GM18870 (cell line): ENCODE data around the gene SH2D3A.
A peak's percentile ranks its signal among the peaks of the same experiment; 100 is the strongest.
"Not testable (repeated sequence)": the region's sequence is repeated elsewhere in the genome, so short reads cannot be mapped to it uniquely, and the experiment has no call there.

Experiments used
- ATAC-seq: cut with Tn5 transposase; IDR thresholded peaks from one replicate; pipeline ENCODE4 v1.9.1; 2021; ENCODE audit warnings: moderate library complexity; ENCODE audit not compliant: unreplicated experiment

SH2D3A gene

DNA sequence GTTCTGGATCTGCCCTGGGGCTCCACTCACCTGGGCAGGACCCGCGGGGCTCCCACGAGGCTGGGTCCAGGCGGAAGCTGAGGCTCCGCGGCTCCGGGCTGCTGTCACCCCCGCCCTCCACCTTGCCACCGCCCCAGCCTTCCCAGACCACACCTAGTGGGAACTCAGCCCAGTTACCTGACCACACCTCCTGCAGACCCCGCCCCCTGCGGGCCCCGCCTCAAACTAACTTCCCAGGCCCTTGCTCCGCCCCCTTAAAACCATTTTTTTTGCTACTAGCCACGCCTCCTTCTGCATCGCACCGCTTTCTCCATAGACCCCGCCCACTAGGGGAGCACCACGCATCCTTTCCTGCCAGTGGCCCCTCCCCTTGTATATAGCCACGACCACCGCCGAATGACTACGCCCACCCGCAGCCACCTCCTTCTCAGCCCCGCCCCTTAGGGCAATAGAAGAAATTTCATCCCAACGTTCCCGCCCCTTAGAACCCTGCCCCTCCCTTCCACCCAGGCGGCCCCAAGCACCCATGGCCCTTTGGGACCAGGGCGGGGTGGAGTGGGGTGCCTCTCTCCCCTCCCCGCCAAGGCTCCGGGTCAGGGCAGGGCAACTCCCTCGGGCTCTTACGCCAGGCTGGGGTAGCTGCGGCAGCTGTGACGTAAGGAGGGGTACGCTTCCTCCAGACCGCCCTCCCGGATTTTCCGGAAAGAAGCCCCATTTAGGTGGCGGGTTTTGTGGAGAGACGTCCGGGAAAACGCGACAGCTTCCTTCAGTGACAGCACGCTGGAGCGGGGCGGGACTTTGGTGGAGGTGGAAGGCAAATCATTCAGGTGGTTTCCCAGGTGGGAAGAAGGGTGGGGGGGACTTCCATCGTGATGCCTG is at the start of gene SH2D3A:
Gene SH2D3A, minus strand, starts transcription at position 79 of the 879 bp plus-strand sequence. CDS start 3,687 bp downstream, outside the sequence.
- ATAC-seq = peak; percentile 71

DNA sequence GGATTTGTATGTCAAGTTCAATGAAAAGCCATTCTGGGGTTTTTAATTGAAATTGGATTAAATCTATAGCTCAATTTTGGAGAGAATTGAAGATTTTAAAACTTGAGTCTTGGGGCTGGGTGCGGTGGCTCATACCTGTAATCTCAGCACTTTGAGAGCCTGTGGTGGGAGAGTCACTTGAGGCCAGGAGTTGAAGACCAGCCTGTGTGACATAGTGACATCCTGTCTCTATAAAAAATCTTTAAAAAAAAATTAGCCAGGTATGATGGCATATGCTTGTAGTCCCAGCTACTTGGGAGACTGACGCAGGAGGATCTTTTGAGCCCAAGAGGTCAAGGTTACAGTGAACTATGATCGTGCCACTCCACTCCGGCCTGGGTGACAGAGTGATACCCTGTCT is 46.4 kb upstream of the SH2D3A start:
- ATAC-seq = no peak

DNA sequence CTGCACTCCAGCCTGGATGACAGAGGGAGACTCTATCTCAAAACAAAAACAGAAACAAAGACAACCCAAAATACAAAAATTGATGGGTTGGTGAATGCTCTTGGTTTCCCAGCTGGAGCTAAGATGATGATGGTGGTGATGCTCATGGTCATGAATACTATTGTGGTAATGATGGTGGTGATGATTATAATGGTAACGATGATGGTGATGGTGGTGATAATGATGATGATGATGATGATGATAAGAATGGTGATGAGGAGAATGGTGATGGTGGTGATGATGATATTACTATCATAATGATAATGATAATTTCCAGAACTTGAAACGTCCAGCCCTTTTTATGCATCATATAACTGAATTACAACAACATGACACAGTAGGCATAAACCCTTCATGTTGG is 45.4 kb upstream of the SH2D3A start:
- ATAC-seq = no peak

DNA sequence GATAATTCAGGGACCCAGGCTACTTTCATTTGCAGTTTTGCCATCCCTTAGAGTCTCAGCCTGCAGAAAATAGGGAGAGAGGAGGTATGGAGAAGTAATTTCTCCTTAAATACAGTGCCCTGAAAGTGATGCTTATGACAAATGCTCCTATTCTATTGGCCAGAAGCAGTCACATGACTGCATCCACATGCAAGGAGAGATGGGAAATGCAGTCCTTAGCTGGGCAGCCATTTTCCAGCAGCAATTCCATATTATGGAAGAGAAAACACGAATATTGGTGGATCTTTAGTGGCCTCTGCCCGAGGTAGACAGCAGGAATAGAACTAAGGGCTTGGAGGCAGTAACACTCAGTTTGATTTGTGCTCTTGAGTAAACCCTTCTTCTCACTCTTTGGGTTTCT is 44.7 kb upstream of the SH2D3A start:
- ATAC-seq = no peak

DNA sequence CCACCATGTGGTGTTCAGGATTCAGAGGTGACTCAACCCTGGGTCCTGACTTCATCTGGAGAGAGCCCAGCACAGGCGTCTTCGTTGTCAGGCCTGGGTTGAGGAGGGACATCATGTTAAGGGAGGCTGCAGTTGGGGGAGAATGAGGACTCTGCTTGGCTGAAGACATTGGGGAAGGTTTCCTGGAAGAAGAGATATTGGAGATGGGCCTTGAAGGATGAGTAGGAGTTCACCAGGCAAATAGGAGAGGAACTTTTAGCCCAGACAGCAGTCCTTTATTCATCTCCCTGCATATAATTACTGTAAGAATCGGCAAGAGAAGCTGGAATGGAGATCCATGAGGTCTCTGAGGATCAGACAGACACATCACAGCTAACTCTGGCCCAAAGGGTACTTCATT is 44.1 kb upstream of the SH2D3A start:
- ATAC-seq = no peak

DNA sequence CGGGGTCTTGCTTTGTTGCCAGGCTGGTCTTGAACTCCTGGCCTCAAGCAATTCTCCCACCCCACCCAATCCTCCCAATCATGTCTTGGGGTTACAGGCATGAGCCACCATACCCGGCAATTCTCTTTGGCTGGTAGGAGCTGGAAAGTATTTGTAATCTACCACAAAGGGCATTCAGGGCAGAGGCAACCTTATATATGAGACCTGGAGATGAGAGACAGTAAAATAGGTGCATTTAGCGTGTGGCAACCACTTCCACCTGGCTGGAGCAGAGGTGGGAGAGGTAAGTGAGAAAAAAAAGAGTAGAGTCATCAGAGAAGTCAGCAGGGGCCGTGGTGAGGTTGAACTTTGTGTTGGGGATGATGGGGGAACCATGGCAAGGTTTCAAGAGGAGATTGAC is 42.0 kb upstream of the SH2D3A start:
- ATAC-seq = no peak

DNA sequence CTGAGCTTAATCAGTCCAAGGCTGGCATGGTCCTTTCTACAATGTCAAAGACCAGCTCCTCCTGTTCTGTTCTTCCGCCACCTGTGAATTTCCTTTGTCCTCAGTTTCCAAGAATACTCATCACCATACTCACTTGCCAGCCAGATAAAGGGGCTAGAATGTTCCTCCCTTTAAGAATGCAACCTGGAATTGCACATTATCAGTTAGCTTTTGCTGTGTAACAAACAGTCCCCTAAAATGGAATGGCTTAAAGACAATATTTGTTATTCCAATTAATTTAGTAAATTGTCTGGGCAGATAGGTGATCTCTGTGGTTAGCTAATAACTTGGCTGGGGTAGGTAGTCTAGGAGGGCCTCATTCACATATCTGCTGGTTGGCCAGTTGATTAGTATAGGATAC is 41.3 kb upstream of the SH2D3A start:
- ATAC-seq = no peak

DNA sequence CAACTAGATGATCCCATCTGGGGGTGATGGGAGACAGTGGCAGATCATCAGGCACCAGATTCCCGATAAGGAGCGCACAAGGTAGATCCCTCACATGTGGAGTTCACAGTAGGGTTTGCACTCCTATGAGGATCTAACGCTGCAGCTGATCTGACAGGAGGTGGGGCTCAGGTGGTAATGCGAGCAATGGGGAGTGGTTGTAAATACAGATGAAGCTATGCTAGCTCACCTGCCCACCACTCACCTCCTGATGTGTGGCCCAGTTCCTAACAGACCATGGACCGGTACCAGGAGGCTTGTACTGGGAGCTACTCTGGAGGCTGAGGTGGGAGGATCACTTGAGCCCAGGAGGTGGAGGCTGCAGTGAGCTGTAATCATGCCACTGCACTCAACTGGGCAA is 40.1 kb upstream of the SH2D3A start:
- ATAC-seq = no peak

DNA sequence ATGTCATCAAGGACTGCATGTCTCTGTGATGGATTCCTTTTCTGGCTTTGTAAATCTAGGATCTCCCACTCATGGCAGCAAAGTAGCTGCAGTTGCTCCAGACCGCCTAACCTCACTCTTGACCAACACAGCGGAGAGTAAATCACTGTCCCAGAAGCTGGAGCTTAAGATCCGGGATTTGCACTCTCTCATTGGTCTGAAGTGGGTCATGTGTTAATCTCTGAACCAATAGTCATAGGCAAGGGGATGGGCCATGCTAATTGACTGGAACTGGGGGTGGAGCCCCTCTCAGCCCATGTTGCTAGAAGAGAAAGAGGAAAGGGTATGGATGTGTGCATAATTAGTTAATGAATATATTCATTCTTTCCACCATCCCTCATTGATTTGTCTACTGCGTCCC is 39.3 kb upstream of the SH2D3A start:
- ATAC-seq = no peak

DNA sequence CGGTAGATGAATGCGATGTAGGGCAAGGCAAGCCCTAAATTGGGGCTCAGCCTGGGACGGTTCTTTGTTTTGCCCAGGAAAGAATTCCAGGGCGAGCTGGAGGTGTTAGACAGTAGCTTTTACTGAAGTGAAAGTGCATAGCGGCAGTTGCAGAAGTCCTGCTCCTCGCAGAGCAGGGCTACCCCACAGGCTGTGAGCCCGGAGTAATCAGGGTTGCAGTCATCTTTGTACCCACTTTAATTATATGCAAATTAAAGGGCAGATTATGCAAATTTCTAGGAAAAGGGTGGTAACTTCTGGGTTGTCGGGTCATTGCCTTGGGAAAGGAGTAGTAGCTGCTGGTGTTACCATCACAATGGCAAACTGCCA is 35.8 kb upstream of the SH2D3A start:
- no peak for ATAC-seq

DNA sequence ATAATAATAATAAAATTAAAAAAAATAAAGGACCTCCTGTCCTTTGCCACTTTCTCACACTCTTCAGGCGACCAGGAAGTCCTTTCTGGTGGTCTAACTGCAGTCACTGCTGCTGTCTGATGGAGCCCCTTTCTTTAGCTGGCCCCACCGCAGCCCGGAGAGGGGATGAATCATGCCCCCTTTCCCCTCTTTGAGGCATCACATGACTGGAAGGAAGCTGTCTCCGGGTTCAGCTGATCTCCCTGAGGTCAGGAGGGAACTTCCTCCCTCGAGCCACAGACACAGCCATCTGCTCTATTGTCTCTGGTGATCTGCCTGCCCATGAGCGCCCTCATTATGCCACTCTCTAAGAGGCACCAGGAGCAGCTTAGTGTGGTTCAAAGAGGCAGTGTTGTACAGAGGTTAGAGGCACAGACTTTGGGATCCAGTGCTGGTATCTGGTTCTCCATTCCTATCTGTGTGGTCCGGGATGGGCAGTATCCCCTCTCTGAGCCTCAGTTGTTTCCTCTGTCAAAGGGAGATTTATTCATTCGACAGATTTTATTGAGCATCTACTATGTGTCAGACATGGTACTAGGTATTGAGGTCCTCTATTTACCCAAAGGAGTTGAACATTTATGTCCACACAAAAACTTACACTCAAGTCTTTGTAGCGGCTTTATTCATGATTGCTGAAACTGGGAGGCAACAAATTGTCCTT is 35.3 kb upstream of the SH2D3A start:
- ATAC-seq = peak; percentile 46

DNA sequence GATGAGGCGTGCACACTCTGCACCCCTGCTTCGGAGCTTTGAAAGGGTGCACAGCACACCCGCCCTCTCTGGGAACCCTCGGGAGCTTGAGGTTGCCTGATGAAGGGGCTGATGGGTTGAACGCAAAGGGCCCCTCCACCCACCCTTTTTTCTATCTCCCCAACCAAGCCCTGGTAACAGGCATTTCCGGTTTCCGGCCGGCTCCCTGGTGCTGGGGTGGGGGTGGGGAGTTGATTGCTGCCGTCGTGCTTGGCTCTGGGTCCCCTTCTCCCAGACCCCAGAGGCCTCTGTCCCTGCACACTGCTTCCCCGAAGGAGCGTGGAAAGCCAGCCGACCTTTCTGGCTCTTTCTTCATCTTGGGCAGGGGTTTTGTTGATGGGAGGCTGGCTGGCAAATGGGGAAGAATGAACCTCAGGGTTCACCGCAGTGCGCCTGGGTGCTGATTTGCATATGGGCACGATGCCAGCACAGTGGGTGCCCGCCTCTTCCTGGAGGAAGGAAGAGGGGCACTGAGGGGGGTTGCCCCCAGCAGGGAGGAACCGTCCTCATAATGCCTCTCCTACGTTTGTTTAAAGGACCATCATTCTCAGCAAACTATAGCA is 34.4 kb upstream of the SH2D3A start:
- ATAC-seq = peak; percentile 40

DNA sequence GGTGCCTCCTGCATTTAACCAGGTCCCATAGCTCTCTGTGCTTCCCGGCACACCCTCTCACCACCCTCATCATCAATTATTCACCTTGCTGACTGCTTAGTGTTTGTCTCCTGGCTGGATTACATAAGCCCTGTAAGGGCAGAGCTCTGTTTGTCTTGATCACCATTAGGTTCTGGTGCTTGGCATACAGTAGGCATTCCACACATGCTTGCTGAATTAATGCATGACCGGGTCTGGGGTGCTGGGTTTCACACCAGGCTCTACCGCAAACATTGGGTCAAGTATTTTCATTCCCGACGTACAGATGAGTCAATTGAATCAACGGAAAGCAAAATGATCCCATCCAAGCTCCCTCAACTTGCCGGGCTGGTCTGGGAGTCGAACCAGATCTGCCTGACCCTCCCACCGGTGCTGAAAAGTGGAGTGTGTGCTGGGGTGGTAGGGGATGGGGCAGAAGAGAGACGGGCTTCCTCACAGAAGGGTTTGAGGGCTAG is 33.8 kb upstream of the SH2D3A start:
- no peak for ATAC-seq

DNA sequence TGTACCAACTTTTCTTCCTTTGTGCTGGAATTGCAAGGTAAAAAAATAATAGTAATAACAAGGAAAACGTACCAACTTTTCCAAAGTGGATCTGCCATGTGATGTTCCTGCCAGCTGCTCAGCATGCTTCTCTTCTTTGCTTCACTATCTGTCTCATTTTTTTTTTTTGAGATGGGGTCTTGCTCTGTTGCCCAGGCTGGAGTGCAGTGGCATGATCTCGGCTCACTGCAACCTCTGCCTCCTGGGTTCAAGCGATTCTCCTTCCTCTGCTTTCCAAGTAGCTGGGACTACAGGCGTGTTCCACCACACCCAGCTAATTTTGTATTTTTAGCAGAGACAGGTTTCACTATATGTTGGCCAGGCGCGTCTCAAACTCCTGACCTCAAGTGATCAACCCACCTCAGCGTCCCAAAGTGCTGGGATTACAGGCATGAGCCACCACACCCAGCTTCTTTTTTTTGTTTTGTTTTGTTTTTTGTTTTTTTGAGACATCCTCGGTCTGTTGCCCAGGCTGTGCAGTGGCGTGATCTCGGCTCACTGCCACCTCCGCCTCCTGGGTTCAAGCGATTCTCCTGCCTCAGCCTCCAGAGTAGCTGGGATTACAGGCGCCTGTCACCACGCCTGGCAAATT is 33.0 kb upstream of the SH2D3A start:
- not testable (repeated sequence) for ATAC-seq

DNA sequence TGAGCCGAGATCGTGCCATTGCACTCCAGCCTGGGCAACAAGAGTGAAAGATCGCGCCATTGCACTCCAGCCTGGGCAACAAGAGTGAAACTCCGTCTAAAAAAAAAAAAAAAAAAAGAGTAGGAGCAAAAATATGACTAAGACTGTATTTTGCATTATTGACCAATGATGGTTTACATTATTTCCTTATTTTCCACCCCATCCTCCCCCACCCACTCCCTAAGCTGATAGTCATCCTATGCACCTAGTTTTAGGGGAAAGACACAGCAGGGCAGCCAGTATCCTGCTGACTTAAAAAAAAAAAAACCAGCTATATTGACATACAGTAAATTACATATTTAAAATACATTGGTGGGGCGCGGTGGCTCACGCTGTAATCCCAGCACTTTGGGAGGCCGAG is 30.4 kb upstream of the SH2D3A start:
- ATAC-seq = no peak

DNA sequence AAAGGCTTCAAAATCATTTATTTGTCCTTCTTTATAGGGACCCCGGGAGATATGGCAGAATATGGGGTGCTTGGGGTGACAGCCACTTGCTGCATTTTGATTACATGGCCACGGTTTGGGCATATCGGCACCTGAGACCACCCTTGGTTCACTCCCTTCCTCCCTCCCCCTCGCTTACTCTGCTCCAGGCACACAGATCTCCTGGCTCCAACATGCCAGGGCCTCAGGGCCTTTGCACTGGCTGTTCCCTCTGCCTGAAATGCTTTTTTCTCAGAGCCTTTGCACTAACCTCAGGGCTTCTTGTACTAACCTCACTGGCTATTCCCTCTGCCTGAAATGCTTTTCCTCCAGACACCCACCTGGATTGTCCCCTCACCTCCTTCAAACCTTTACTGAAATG is 29.0 kb upstream of the SH2D3A start:
- no peak for ATAC-seq

DNA sequence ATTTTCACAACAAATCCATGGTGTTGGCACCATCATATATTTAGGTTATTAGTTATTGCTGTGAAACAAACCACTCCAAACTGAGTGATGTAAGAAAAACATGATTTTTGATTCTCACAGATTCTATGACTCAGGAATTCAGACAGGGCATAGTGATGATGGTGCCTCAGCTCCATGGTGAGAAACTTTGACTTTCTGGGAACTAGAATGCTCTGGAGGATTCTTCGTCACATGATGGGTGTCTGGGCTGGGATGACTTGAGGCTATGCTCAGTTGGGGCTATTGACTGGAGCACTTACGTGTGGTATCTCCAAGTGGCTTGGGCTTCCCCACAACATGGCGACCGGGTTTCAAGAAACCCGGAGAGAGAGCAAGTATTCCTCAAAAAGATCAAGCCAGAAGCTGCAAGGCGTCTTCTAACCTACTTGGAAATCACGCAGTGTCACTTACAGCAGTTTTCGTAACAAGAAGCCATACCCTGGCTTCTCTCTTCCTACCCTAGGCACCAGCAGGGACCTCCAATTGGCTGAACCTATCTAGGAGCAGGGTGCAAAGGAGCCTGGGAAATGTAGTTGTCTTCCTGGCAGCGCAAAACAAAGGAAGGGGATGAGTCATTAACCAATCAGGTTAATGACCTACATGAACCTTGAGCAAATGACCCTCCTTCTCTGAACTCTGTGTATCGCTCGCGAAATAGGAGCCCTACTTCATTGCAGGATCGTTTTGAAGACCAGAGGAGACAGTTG is 27.6 kb upstream of the SH2D3A start:
- ATAC-seq = no peak

DNA sequence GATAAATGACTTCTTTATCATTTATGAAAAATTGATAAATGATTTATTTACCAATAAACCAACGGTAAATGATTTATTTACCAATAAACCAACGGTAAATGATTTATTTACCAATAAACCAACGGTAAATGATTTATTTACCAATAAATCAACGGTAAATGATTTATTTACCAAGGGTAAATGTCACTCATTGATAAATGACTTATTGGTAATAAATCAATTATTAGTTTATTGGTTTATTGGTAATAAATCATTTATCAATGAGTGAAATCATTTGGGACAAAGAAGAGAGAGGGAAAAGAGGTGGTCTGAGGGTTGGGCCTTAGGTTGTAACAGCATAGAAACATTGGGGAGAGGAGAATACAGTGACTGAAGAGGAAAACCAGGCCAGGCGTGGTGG is 26.7 kb upstream of the SH2D3A start:
- ATAC-seq = no peak

DNA sequence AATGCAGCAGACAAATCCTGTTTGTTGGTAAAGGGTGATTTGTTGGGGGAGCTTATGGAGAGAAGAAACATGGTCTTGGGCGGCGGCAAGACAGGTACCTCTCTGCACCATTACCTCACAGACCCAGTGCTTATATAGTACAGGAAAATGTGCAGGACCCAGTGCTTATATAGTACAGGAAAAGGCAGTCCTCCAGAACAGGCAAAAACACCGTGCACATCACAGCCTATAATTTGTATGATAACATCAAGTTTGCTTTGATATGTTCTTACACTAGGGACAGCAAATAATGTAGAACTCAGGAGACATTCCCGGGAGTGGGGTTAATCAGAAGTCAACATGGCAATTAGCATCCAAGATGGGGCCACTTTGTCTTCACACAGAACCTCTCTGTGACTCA is 26.2 kb upstream of the SH2D3A start:
- ATAC-seq = no peak

DNA sequence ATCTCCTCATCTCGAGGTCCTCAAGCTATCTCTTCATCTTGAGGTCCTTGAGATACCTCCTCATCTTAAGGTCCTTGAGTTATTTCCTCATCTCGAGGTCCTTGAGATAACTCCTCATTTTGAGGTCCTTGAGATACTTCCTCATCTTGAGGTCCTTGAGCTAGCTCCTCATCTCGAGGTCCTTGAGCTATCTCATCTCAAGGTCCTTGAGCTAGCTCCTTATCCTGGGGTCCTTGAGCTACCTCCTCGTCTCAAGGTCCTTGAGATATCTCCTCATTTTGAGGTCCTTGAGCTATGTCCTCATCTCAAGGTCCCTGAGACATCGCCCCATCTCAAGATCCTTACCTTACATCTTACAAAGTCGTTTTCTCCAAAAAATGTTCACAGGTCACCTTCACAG is 24.0 kb upstream of the SH2D3A start:
- ATAC-seq = no peak
